Duodenal mucosa (tissue), 2 donors: ENCODE results near the gene GRIN2A.

Source experiments
- H3K27ac ChIP-seq: one replicate; pipeline ENCODE4 v1.7.0; 2013; ENCODE audit warnings: low read depth, low read length
- H3K27me3 ChIP-seq, 2 donors: one replicate each; pipeline ENCODE4 v1.7.0; 2013; ENCODE audit warnings: low read length in 2 of 2, control low read depth in 1 of 2; ENCODE audit not compliant: insufficient read depth in 2 of 2, control insufficient read depth in 1 of 2
- H3K36me3 ChIP-seq, 2 donors: one replicate each; pipeline ENCODE4 v1.7.0; 2013; ENCODE audit warnings: low read length in 2 of 2, control low read depth in 1 of 2; ENCODE audit not compliant: insufficient read depth in 2 of 2, control insufficient read depth in 1 of 2
- H3K4me1 ChIP-seq, 2 donors: one replicate each; pipeline ENCODE4 v1.7.0; 2013; ENCODE audit warnings: low read length in 2 of 2, control low read depth in 1 of 2; ENCODE audit not compliant: insufficient read depth in 2 of 2, control insufficient read depth in 1 of 2
- H3K4me3 ChIP-seq, 2 donors: one replicate each; pipeline ENCODE4 v1.7.0; 2013; ENCODE audit warnings: low read length in 2 of 2, low read depth in 1 of 2
- H3K9ac ChIP-seq, 2 donors: one replicate each; pipeline ENCODE4 v1.7.0; 2013; ENCODE audit warnings: low read length in 2 of 2, low read depth in 1 of 2
- H3K9me3 ChIP-seq, 2 donors: one replicate each; pipeline ENCODE4 v1.7.0; 2013; ENCODE audit warnings: low read length in 2 of 2, control low read depth in 1 of 2; ENCODE audit not compliant: control insufficient read depth in 1 of 2

The GRIN2A gene

DNA sequence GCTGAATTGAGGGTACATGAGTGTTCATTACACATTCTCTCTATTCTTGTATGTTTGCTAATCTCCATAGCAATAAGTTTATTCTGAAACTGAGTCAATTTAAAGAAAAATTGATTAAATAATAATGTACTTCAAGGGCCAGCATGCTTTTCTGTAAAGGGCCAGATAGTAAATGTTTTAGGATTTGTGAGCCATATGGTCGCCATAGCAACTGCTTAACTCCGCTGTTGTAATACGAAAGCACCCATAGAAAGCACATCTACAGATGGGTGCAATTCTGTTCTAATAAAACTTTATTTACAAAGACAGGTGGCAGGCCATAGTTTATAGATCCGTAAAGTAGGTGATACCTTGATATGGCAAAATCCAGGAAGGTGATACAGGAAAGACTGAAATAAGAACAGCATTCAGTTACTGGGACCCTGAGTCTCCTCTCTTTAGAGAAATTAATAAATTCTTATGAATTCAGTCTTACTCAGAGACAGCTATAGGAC, 36.6 kb downstream of the GRIN2A start:
- Histone ChIP-seq H3K9ac (no peak overlapping the region), H3K27ac (no peak overlapping the region), H3K4me1 (no peaks in the 10 kb centered on the region), H3K27me3 (no peaks in the 10 kb centered on the region), H3K4me3 (no peak overlapping the region), H3K36me3 (no peaks in the 10 kb centered on the region), H3K9me3 (no peaks in the 10 kb centered on the region)

- no peak overlapping the region for H3K27ac ChIP-seq
- H3K9me3 ChIP-seq = no peaks in the 10 kb centered on the region
- H3K4me3 ChIP-seq = no peak overlapping the region
- no peaks in the 10 kb centered on the region for H3K27me3 ChIP-seq
- no peak overlapping the region for H3K9ac ChIP-seq
- no peaks in the 10 kb centered on the region for H3K36me3 ChIP-seq
- H3K4me1 ChIP-seq = peaks cover 12% of the 10 kb centered on the region in 2 donors
These were observed 40.6 kb downstream of the GRIN2A start for GRCh38 chr16:10141671-10142070.

- H3K9ac ChIP-seq = no peak overlapping the region
- no peak overlapping the region for H3K4me3 ChIP-seq
- H3K4me1 ChIP-seq = peaks cover 12 to 14% of the 10 kb centered on the region in 2 donors
- H3K27me3 ChIP-seq = no peaks in the 10 kb centered on the region
- H3K36me3 ChIP-seq = no peaks in the 10 kb centered on the region
- H3K27ac ChIP-seq = no peak overlapping the region
- no peaks in the 10 kb centered on the region for H3K9me3 ChIP-seq
These were observed 43.3 kb downstream of the GRIN2A start for GRCh38 chr16:10138881-10139280.

GRCh38 chr16:10137341-10137740, 44.9 kb downstream of the GRIN2A start:
- peaks cover 0 to 3% of the 10 kb centered on the region in 2 donors for H3K9me3 ChIP-seq
- no peak overlapping the region for H3K4me3 ChIP-seq
- H3K4me1 ChIP-seq = peaks cover 12 to 14% of the 10 kb centered on the region in 2 donors
- no peaks in the 10 kb centered on the region for H3K27me3 ChIP-seq
- H3K27ac ChIP-seq = no peak overlapping the region
- H3K9ac ChIP-seq = no peak overlapping the region
- H3K36me3 ChIP-seq = no peaks in the 10 kb centered on the region

- no peaks in the 10 kb centered on the region for H3K27me3 ChIP-seq
These were observed 45.3 kb downstream of the GRIN2A start for GRCh38 chr16:10136916-10137315.

GRCh38 chr16:10130538-10130937, 51.7 kb downstream of the GRIN2A start:
- no peaks in the 10 kb centered on the region for H3K36me3 ChIP-seq
- no peak overlapping the region for H3K9ac ChIP-seq
- H3K4me3 ChIP-seq = no peak overlapping the region
- H3K9me3 ChIP-seq = peaks cover 0 to 3% of the 10 kb centered on the region in 2 donors
- no peak overlapping the region for H3K27ac ChIP-seq
- H3K27me3 ChIP-seq = no peaks in the 10 kb centered on the region
- no peaks in the 10 kb centered on the region for H3K4me1 ChIP-seq

More at GRCh38 chr16:10136916-10137315, 45.3 kb downstream of the GRIN2A start:
- H3K4me1 ChIP-seq = peaks cover 12 to 14% of the 10 kb centered on the region in 2 donors
- H3K9me3 ChIP-seq = peaks cover 0 to 3% of the 10 kb centered on the region in 2 donors
- H3K9ac ChIP-seq = no peak overlapping the region
- H3K36me3 ChIP-seq = no peaks in the 10 kb centered on the region
- H3K4me3 ChIP-seq = no peak overlapping the region
- no peak overlapping the region for H3K27ac ChIP-seq

GRCh38 chr16:10128397-10129258, 53.6 kb downstream of the GRIN2A start:
- Histone ChIP-seq H3K4me3 (no peak overlapping the region), H3K4me1 (no peaks in the 10 kb centered on the region)

GRCh38 chr16:10126686-10127085, 55.5 kb downstream of the GRIN2A start:
- Histone ChIP-seq H3K27me3 (no peaks in the 10 kb centered on the region), H3K27ac (no peak overlapping the region), H3K4me1 (no peaks in the 10 kb centered on the region), H3K4me3 (no peak overlapping the region), H3K9me3 (no peaks in the 10 kb centered on the region), H3K9ac (no peak overlapping the region), H3K36me3 (no peaks in the 10 kb centered on the region)

More at GRCh38 chr16:10128397-10129258, 53.6 kb downstream of the GRIN2A start:
- peaks cover 0 to 3% of the 10 kb centered on the region in 2 donors for H3K9me3 ChIP-seq
- H3K27me3 ChIP-seq = no peaks in the 10 kb centered on the region
- H3K9ac ChIP-seq = no peak overlapping the region
- no peaks in the 10 kb centered on the region for H3K36me3 ChIP-seq
- H3K27ac ChIP-seq = no peak overlapping the region

GRCh38 chr16:10123141-10123540, 59.1 kb downstream of the GRIN2A start:
- Histone ChIP-seq H3K27ac (no peak overlapping the region), H3K4me3 (no peak overlapping the region), H3K4me1 (no peaks in the 10 kb centered on the region), H3K9me3 (no peaks in the 10 kb centered on the region), H3K27me3 (no peaks in the 10 kb centered on the region), H3K9ac (no peak overlapping the region), H3K36me3 (no peaks in the 10 kb centered on the region)

DNA sequence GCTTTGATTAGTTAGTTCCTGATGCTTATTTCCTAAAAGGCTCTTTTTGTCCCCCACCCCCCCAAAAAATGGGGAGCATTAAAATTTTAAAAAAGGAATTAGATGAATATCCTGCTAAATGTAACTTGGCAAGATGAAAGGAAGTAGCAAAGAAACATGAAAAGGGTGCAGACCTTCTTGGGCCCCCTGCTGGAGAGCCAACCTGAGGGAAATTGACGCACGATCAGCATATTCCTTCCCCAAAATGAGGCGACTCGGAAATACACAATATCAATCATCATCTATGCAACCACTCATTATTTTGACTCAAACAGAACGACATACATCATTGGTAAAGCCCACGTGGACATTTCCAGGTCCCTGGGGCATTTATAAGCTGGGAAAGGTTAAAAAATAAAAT, 59.7 kb downstream of the GRIN2A start:
- H3K9ac ChIP-seq = no peak overlapping the region
- no peaks in the 10 kb centered on the region for H3K9me3 ChIP-seq
- no peaks in the 10 kb centered on the region for H3K36me3 ChIP-seq
- H3K4me3 ChIP-seq = no peak overlapping the region
- H3K27me3 ChIP-seq = no peaks in the 10 kb centered on the region
- H3K4me1 ChIP-seq = no peaks in the 10 kb centered on the region
- H3K27ac ChIP-seq = no peak overlapping the region
